GM12892 (cell line): ENCODE data around the gene ZSWIM6.

ENCODE experiments used
- POLR2A ChIP-seq: IDR thresholded peaks from 2 replicates; pipeline ENCODE4 v1.6.1; 2011; ENCODE audit warnings: low read depth, low read length, control low read depth
- POLR2AphosphoS5 ChIP-seq: IDR thresholded peaks from 2 replicates; pipeline ENCODE4 v1.6.1; 2011; ENCODE audit warnings: low read depth, low read length, control low read depth
- TAF1 ChIP-seq: IDR thresholded peaks from 2 replicates; pipeline ENCODE4 v1.6.1; 2011; ENCODE audit warnings: low read depth, mild to moderate bottlenecking, control low read depth, low read length, borderline replicate concordance

GRCh38 chr5:61349935-61350334 lies 17.9 kb downstream of the ZSWIM6 start:
- TF ChIP-seq POLR2A (no peak), POLR2AphosphoS5 (no peak), TAF1 (no peak)
